GM23338 (cell line): ENCODE data around the gene C1QTNF4.

Experiments
- CREB1 ChIP-seq: fragments of 250-450 bp; sonication (Bioruptor Pico); IDR thresholded peaks from 2 replicates; pipeline ENCODE4 v1.5.0; 2020; ENCODE audit warnings: low read depth, mild to moderate bottlenecking, moderate library complexity
- CTCF ChIP-seq, 2 experiments: fragments of 200-600 bp in 1 of 2; sonication (generic) in 1 of 2; conservative IDR thresholded peaks; 2 replicates each; pipeline versions ENCODE4 v1.5.1 to v1.6.1; 2016 to 2017; ENCODE audit warnings: antibody characterized with exemption in 2 of 2, low read depth in 2 of 2, mild to moderate bottlenecking in 2 of 2, moderate library complexity in 1 of 2
- ETS1 ChIP-seq: IDR thresholded peaks from 2 replicates; pipeline ENCODE4 v1.6.1; 2016; ENCODE audit warnings: antibody characterized with exemption
- EZH2 ChIP-seq: fragments of 200-600 bp; sonication (generic); IDR thresholded peaks from one replicate; pipeline ENCODE4 v1.8.0; 2017; ENCODE audit warnings: antibody characterized with exemption, mild to moderate bottlenecking, low read depth; ENCODE audit not compliant: unreplicated experiment
- EZH2phosphoT487 ChIP-seq: fragments of 200-600 bp; sonication (generic); IDR thresholded peaks from one replicate; pipeline ENCODE4 v1.8.1; 2018; ENCODE audit warnings: antibody characterized with exemption; ENCODE audit not compliant: unreplicated experiment
- JUNB ChIP-seq: IDR thresholded peaks from one replicate; pipeline ENCODE4 v1.6.1; 2016; ENCODE audit warnings: antibody characterized with exemption; ENCODE audit not compliant: unreplicated experiment
- NANOG ChIP-seq: IDR thresholded peaks from 2 replicates; pipeline ENCODE4 v1.6.1; 2016; ENCODE audit warnings: antibody characterized with exemption, borderline replicate concordance
- POLR2AphosphoS5 ChIP-seq: IDR thresholded peaks from 2 replicates; pipeline ENCODE4 v1.6.1; 2016; ENCODE audit warnings: antibody characterized with exemption, low read depth
- REST ChIP-seq: IDR thresholded peaks from one replicate; pipeline ENCODE4 v1.6.1; 2018; ENCODE audit warnings: antibody characterized with exemption; ENCODE audit not compliant: unreplicated experiment
- ZNF114 ChIP-seq: fragments of 250-450 bp; sonication (Bioruptor Pico); IDR thresholded peaks from 2 replicates; pipeline ENCODE4 v1.5.0; 2020; ENCODE audit warnings: mild to moderate bottlenecking, moderate library complexity
- ZNF331 ChIP-seq: fragments of 250-450 bp; sonication (Bioruptor Pico); IDR thresholded peaks from 2 replicates; pipeline ENCODE4 v1.5.0; 2020; ENCODE audit warnings: low read depth, mild to moderate bottlenecking, moderate library complexity
- ZNF462 ChIP-seq: fragments of 250-450 bp; sonication (Bioruptor Pico); IDR thresholded peaks from 2 replicates; pipeline ENCODE4 v1.5.0; 2020; ENCODE audit warnings: mild to moderate bottlenecking, moderate library complexity

- TF ChIP-seq CTCF (conservative IDR thresholded peaks at IDR 0.05; ENCODE audit: low read depth in 2 of 2) (no peak), REST (no peak), EZH2phosphoT487 (no peak), EZH2 (no peak), POLR2AphosphoS5 (no peak), ZNF114 (CRISPR knock-in tag) (no peak), CREB1 (no peak), JUNB (no peak), NANOG (no peak), ETS1 (no peak), ZNF462 (CRISPR knock-in tag) (no peak), ZNF331 (CRISPR knock-in tag) (no peak)
These were observed 1.2 kb downstream of the C1QTNF4 start for GRCh38 chr11:47592970-47593369.
